LNCaP clone FGC (cell line): ENCODE data around the gene MT1H.

ENCODE experiments used
- DNase-seq: peaks from one replicate; pipeline ENCODE4 v3.0.0-alpha.2; 2011; ENCODE audit warnings: low read depth
- H3K4me3 ChIP-seq: 2 replicates; pipeline ENCODE4 v1.5.1; 2011; ENCODE audit warnings: mild to moderate bottlenecking, low read depth, low read length, control low read depth
- CTCF ChIP-seq: IDR thresholded peaks from 2 replicates; pipeline ENCODE4 v1.5.1; 2012; ENCODE audit warnings: mild to moderate bottlenecking; ENCODE audit not compliant: control insufficient read depth, insufficient read depth; ENCODE audit errors: extremely low read depth

Gene MT1H

DNA sequence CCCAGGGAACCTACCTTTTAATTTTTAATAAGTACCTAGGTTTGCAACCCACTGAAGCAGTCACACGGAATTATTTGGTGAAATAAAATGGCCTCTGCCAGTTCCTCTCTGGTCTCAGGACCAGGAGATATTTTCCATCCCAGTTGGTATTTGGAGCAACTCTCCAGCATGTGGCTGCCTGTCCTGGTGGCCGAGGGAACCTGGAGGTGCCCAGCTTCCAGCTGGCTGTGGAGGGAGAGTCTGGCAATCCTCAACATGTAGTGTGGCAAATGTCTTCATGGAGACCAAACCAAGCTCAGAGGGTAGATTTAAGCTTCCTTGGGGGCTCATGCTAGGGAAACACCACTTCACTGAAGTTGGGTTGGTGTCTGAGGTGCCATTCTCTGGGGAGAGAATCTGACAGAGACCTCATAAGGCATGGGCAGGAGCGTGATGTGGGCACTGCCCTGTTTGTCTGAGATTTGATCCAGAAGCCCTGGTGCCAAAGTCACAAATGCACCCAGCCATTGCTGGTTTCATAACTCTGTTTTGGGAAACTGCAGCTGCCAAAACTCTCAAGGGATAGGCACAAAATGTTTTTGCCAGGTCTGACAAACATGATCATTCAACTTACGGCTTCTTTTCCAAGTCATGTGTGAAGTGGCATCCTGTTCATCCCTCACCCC lies 15.4 kb downstream of the MT1H start:
- no peak for DNase-seq
- H3K4me3 ChIP-seq: no peak overlapping the region
- TF ChIP-seq CTCF: no peak

DNA sequence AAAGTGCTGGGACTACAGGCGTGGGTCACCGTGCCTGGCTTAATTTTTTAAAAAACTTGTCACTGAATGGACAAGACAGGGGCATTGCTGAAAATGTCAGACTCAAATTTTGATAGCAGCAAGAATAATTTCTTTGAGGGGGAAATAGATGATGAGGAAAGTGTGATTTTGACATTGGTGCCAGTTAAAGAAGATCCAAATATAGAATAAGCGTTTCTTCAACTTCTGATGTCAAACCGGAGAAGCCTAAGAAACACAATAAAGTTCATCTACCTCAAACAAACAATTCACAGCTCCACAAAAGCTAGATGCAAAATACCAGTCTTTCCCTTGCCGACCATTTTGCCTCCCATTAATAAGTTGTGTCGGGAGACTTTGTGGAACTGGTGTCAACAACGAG lies 17.1 kb downstream of the MT1H start:
- TF ChIP-seq CTCF: no peak
- DNase-seq: no peak
- no peak overlapping the region for H3K4me3 ChIP-seq

DNA sequence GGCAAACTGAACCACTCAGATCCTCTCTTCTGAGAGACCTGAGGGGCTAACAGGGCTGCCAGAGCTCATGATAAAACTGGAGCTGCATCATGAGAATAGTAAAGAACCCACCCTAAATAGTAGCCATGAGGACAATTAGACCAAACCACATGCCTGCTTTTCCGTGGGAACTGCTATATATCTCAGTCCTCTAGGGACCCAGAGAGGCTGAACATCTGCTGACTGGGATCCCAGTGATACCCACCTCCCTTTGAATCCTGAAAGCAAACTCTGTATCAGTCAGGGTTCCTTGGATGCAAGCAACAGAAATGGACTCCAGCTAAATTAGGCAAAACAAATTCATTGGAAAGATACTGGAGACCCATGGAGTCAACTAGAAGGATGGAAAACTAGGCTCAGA lies 19.1 kb downstream of the MT1H start:
- H3K4me3 ChIP-seq: no peak overlapping the region
- no peak for TF ChIP-seq CTCF
- DNase-seq: no peak

DNA sequence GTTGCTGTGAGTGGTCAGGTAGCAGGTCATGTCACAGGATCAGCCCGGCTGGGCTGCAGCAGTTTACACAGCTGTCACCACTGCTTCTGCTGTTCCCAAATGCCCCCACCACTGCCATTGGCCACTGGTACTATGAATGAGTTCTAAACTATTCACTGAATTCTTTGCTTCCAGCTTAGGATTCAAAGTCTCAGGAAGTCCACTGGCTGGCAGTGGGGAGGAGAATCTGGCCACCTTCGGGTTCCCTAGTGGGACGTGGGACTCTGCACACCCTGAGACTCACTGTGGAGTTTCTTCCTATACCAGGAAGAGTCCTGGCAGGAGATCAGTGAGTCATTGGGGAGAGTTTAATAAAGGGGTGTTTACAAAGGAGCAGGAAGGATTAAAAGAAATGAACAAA lies 19.6 kb downstream of the MT1H start:
- H3K4me3 ChIP-seq: no peak overlapping the region
- TF ChIP-seq CTCF: no peak
- no peak for DNase-seq

- no peak for TF ChIP-seq CTCF
- no peak overlapping the region for H3K4me3 ChIP-seq
- DNase-seq: no peak
Observed at GRCh38 chr16:56690420-56691122, 21.0 kb downstream of the MT1H start.

DNA sequence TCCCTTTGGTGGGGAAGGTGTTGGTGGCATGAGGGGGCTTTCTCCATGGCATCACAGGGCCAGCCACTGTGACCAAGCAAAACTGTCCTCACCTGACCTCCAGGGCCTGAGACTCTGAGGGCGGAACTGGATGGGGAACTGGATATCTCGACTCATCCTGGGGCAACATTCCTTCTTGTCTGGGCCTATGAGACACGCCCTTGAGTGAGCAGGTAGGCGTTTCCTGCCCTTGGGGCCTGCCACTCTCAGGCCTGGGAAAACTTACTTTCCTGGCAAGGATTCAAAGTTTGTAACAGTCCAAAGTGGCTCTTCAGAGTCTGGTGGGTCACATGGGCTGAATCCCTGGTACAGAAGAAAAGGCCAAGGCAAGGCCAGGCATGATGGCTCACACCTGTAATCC lies 22.3 kb downstream of the MT1H start:
- DNase-seq: no peak
- H3K4me3 ChIP-seq: no peak overlapping the region
- TF ChIP-seq CTCF: no peak

DNA sequence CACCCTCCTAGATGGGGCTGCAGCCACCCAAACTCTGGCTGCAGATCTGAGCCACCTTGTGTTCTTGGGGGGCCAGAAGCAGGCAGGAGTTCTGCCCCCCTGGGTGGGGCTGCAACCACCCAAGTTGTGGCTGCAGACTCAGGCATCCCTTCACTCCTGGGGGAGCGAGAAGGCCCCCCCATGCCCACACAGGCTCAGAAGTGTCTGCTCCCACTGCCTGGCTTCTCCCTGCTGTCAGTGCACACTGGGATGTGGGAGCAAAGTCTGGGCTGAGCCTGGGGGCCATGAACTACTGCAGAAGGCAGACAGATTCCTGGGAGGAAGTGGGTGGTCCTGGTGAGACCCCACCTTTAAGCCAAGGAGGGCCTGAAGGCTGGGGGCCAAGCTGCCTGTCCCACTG lies 25.6 kb downstream of the MT1H start:
- DNase-seq: no peak
- no peak overlapping the region for H3K4me3 ChIP-seq

More for the DNA sequence above, 25.6 kb downstream of the MT1H start:
- TF ChIP-seq CTCF: no peak
